Ishikawa (cell line): ENCODE data around the gene LINGO3.
A peak's percentile ranks its signal among the peaks of the same experiment; 100 is the strongest.

Experiments
- CEBPB ChIP-seq: IDR thresholded peaks from 2 replicates; pipeline ENCODE4 v1.6.1; 2012
- CREB1 ChIP-seq: IDR thresholded peaks from 2 replicates; pipeline ENCODE4 v1.6.1; 2012; ENCODE audit warnings: low read depth
- EGR1 ChIP-seq: IDR thresholded peaks from 2 replicates; pipeline ENCODE4 v1.6.1; 2012
- EP300 ChIP-seq: IDR thresholded peaks from 2 replicates; pipeline ENCODE4 v1.6.1; 2012; ENCODE audit warnings: borderline replicate concordance
- FOXM1 ChIP-seq: IDR thresholded peaks from 2 replicates; pipeline ENCODE4 v1.6.1; 2012; ENCODE audit warnings: low read depth, borderline replicate concordance
- NFIC ChIP-seq: IDR thresholded peaks from 2 replicates; pipeline ENCODE4 v1.6.1; 2012
- RAD21 ChIP-seq: IDR thresholded peaks from 2 replicates; pipeline ENCODE4 v1.6.1; 2012; ENCODE audit warnings: low read depth
- TAF1 ChIP-seq: IDR thresholded peaks from 2 replicates; pipeline ENCODE4 v1.6.1; 2012; ENCODE audit warnings: low read depth, mild to moderate bottlenecking
- TCF12 ChIP-seq: IDR thresholded peaks from 2 replicates; pipeline ENCODE4 v1.6.1; 2012; ENCODE audit warnings: low read depth
- TEAD4 ChIP-seq: IDR thresholded peaks from 2 replicates; pipeline ENCODE4 v1.6.1; 2012
- YY1 ChIP-seq: IDR thresholded peaks from 2 replicates; pipeline ENCODE4 v1.6.1; 2012; ENCODE audit warnings: low read depth
- ZBTB7A ChIP-seq: IDR thresholded peaks from 2 replicates; pipeline ENCODE4 v1.6.1; 2012; ENCODE audit warnings: low read depth
- TF ChIP-seq, protein P1 (sequence below): IDR thresholded peaks from 2 replicates; pipeline ENCODE4 v1.6.1; 2012
- TF ChIP-seq, protein P2 (sequence below): IDR thresholded peaks from 2 replicates; pipeline ENCODE4 v1.6.1; 2012; ENCODE audit warnings: low read depth, mild to moderate bottlenecking
- TF ChIP-seq, protein P3 (sequence below): IDR thresholded peaks from 2 replicates; pipeline ENCODE4 v1.6.1; 2012

LINGO3 gene

DNA sequence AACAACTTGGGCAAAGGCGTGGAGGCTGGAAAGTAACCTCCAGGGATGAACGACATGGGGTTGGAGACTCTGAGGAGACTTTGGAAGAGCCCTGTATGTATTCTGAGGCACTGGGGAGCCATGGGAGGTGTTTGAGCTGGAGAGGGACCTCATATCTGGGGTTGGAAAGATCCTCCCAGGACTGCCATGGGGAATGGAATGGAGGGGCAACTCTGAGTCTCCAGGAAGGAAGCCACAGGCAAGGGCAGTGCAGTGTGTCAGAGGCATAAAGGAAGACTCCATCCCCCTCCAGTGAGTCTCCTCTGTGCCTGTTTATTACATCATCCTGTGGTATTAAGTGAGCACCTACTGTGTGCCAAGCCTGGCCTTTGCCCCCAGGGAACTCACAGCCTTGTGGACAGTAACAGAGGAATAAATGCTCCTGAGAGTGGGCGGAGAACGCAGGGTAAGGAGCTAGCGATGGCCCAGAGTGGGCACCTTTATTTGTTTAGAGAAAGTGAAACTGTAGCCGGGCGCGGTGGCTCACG lies 33.7 kb downstream of the LINGO3 start:
- TF ChIP-seq, protein P1, sequence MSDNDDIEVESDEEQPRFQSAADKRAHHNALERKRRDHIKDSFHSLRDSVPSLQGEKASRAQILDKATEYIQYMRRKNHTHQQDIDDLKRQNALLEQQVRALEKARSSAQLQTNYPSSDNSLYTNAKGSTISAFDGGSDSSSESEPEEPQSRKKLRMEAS = no peak
- TF ChIP-seq NFIC = no peak
- no peak for TF ChIP-seq EGR1
- TF ChIP-seq CREB1 = no peak
- no peak for TF ChIP-seq RAD21
- no peak for TF ChIP-seq EP300
- TF ChIP-seq, protein P2, sequence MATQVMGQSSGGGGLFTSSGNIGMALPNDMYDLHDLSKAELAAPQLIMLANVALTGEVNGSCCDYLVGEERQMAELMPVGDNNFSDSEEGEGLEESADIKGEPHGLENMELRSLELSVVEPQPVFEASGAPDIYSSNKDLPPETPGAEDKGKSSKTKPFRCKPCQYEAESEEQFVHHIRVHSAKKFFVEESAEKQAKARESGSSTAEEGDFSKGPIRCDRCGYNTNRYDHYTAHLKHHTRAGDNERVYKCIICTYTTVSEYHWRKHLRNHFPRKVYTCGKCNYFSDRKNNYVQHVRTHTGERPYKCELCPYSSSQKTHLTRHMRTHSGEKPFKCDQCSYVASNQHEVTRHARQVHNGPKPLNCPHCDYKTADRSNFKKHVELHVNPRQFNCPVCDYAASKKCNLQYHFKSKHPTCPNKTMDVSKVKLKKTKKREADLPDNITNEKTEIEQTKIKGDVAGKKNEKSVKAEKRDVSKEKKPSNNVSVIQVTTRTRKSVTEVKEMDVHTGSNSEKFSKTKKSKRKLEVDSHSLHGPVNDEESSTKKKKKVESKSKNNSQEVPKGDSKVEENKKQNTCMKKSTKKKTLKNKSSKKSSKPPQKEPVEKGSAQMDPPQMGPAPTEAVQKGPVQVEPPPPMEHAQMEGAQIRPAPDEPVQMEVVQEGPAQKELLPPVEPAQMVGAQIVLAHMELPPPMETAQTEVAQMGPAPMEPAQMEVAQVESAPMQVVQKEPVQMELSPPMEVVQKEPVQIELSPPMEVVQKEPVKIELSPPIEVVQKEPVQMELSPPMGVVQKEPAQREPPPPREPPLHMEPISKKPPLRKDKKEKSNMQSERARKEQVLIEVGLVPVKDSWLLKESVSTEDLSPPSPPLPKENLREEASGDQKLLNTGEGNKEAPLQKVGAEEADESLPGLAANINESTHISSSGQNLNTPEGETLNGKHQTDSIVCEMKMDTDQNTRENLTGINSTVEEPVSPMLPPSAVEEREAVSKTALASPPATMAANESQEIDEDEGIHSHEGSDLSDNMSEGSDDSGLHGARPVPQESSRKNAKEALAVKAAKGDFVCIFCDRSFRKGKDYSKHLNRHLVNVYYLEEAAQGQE = no peak
- no peak for TF ChIP-seq ZBTB7A
- no peak for TF ChIP-seq TEAD4
- no peak for TF ChIP-seq FOXM1
- TF ChIP-seq TAF1 = no peak
- TF ChIP-seq, protein P3, sequence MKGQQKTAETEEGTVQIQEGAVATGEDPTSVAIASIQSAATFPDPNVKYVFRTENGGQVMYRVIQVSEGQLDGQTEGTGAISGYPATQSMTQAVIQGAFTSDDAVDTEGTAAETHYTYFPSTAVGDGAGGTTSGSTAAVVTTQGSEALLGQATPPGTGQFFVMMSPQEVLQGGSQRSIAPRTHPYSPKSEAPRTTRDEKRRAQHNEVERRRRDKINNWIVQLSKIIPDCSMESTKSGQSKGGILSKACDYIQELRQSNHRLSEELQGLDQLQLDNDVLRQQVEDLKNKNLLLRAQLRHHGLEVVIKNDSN = no peak
- TF ChIP-seq CEBPB = no peak

DNA sequence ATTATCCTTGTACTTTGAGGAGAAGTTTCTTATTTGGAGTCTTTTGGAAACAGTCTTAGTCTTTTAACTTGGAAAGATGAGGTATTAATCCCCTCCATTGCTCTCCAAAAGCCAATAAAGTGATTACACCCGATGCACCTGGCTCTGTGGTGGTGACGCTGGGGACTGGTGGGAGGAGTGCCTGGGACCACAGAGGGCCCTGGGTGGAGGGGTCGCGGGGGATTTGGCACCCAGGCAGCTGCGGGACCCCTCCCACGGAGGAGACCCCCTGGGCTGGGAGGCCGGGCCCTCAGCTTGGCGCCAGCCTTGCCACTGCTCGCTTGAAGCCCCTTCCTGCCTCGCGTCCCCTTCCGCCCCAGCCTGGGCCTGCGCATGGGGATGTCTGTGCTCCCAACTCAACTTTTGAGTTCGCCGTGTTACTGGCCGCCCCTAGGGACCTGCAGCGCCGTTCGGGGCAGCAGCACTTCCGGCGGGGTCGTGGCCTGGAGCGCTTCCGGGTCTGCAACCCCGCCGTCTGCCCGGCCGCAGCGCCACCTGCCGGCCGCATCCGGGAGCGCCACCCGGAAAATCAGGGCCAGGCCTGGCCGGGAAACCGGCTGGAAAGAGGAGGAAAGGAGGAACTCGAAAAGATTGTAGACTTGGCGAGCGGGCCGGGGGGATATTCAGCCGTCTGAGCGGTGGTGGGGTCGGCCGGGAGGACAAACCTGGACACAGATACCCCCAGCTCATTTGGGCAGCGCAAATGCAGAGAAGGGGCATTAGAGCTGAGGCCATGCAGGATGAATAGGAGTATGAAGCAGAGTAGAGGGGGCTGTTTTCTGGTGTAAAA lies 34.4 kb downstream of the LINGO3 start:
- TF ChIP-seq FOXM1 = no peak
- 0 out of 2 replicates have a peak, but pooled peaks have one; percentile 58 for TF ChIP-seq ZBTB7A
- TF ChIP-seq EGR1 = no peak

DNA sequence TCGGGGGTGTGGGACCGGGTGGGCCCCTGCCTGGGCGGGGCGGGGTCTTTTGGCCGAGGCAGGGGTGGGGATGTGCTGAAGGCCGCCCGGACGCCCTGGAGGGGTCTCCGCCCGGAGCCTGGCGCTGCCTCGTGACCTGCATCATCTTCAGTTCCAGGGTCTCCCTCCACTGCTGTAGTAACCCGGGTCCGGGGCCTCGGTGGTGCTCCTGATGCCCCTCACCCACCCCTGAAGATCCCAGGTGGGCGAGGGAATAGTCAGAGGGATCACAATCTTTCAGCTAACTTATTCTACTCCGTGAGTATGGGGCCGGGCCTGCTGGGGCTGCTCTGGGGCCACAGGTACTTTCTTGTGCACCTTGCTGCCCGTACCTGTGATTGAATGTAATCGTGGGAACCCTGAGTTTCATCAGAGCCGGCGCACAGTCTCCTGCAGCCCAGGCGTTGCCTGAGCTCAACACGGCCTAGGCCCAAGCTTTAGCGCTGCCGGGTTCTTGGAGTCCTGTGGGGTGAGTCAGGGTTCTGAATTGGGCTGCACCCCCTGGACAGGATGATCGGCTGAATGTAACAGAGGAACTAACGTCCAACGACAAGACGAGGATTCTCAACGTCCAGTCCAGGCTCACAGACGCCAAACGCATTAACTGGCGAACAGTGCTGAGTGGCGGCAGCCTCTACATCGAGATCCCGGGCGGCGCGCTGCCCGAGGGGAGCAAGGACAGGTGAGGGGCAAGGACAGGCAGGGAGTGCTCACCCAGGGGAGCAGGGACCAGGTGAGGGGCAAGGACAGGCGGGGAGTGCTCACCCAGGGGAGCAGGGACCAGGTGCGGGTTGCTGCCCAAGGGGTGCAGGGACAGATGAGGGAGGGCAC lies 36.5 kb downstream of the LINGO3 start:
- TF ChIP-seq YY1 = no peak
- TF ChIP-seq, protein P3 = no peak
- TF ChIP-seq CREB1 = no peak
- 0 out of 2 replicates have a peak, but pooled peaks have one; percentile 2 for TF ChIP-seq EP300

DNA sequence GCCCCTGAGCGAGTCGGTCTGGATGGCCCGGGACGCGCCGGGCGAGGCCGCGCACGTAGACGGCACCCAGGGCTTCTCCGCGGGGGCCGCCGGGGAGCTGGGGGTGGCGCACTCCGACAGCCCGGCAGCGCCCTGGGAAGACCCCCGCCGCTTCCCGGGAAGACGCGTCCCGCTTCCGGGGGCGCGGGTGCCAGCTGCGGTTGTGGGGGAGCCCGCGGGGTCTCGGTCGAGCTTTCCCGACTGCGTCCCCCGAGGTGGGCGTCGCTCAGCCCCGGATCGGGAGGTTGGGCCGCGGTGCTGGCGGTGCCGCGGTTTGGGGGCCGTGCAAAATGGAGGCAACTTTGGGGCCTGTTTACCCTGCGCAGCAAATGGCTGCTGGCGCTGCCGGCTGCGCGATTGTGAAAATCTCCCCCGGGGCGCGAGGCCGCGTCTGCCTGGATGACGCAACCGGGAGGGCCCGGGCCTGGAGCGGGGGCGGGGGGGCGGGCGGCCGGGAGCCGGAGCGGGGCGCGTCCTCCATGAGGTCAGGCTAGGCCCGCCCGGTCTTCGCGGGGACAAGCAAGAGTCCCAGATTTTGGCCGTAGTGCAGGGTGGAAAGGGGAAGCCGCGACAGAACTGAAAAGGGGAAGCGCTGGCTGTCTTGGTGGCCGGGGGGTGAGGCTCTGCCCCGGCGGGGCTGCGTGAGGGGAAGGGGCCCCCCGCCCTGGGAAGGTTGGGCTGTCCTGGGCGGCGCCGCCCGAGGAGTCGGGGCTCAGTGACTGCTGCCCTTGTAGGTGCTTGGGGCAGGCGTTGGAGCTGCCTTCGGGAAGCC lies 37.3 kb downstream of the LINGO3 start:
- TF ChIP-seq FOXM1 = no peak
- no peak; the same call in 1 of the 2 replicates for TF ChIP-seq TAF1
- peak; percentile 24; the same call in 1 of the 2 replicates for TF ChIP-seq TCF12
- 0 out of 2 replicates have a peak, but pooled peaks have one; percentile 22 for TF ChIP-seq TEAD4
- TF ChIP-seq CEBPB = peak; percentile 91
- TF ChIP-seq, protein P2 = no peak
- no peak for TF ChIP-seq CREB1
- TF ChIP-seq, protein P1 = peak; percentile 18; the same call in 1 of the 2 replicates
- TF ChIP-seq RAD21 = no peak
- peak; percentile 21; the same call in 1 of the 2 replicates for TF ChIP-seq EGR1
- TF ChIP-seq ZBTB7A = peak; percentile 27; the same call in 1 of the 2 replicates
- peak; percentile 5; the same call in 1 of the 2 replicates for TF ChIP-seq EP300
- TF ChIP-seq, protein P3 = no peak
- peak; percentile 88 for TF ChIP-seq YY1
- TF ChIP-seq NFIC = no peak

DNA sequence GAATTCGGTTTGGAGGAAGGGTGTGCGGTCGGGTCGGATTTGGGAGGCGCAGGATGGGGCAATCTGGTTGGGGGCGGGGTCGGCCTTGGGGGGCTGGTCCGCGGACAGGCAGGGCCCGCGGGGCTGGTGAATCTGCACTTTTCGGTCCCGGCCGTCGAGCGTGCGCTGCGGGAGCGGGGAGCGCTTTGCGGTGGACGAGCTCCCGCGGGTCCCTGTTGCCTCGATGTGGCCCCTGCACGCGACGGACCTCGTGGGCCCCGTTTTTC lies 37.9 kb downstream of the LINGO3 start:
- TF ChIP-seq ZBTB7A (0 out of 2 replicates have a peak, but pooled peaks have one; percentile 33), TEAD4 (no peak)
